Mesothelial cell of epicardium (in vitro differentiated cells): Measurements from ENCODE around the gene NCOA1. TPM values are rescaled to one million over a fixed set of nuclear protein-coding genes. Genes with fewer than 3 reads are reported as not detected.

Experiments used
- DNase-seq, 2 experiments: peaks; one replicate each; pipeline ENCODE4 v3.0.0; 2021; ENCODE audit warnings: low spot score in 2 of 2; ENCODE audit not compliant: unreplicated experiment in 2 of 2
- H3K27ac Mint-ChIP-seq: 2 replicates; pipeline ENCODE4 v1.8.0; 2021; ENCODE audit warnings: mixed read lengths
- H3K27me3 Mint-ChIP-seq: 2 replicates; pipeline ENCODE4 v1.8.0; 2021; ENCODE audit warnings: low read depth, mixed read lengths
- H3K36me3 Mint-ChIP-seq: 2 replicates; pipeline ENCODE4 v1.8.0; 2021; ENCODE audit warnings: mixed read lengths
- H3K4me1 Mint-ChIP-seq: 2 replicates; pipeline ENCODE4 v1.8.0; 2021; ENCODE audit warnings: mixed read lengths
- H3K4me3 Mint-ChIP-seq: 2 replicates; pipeline ENCODE4 v1.8.0; 2021; ENCODE audit warnings: mild to moderate bottlenecking, moderate library complexity, mixed read lengths
- H3K9me3 Mint-ChIP-seq: 2 replicates; pipeline ENCODE4 v1.8.0; 2021; ENCODE audit warnings: mixed read lengths
- total RNA-seq: library from RNA; stranded (reverse); gene quantifications from 3 replicates; pipeline ENCODE4 v1.2.1, GENCODE V29; 2021
- TF ChIP-seq, protein P1 (sequence below): fragments of 200-600 bp; sonication (generic); IDR thresholded peaks from one replicate; pipeline ENCODE4 v1.5.0; 2021; ENCODE audit warnings: antibody characterized with exemption; ENCODE audit not compliant: unreplicated experiment

NCOA1 gene
- total RNA-seq, 1 donor from 2014 or later = 35.1 TPM

GRCh38 chr2:24768601-24769000 lies 277.5 kb downstream of the NCOA1 start:
- Mint-ChIP-seq H3K9me3 (peaks cover 6% of the 10 kb centered on the region), H3K27me3 (no peaks in the 10 kb centered on the region), H3K36me3 (peaks cover 46% of the 10 kb centered on the region), H3K4me1 (peaks cover 8% of the 10 kb centered on the region), H3K4me3 (no peak overlapping the region), H3K27ac (no peak overlapping the region)
- TF ChIP-seq, protein P1, sequence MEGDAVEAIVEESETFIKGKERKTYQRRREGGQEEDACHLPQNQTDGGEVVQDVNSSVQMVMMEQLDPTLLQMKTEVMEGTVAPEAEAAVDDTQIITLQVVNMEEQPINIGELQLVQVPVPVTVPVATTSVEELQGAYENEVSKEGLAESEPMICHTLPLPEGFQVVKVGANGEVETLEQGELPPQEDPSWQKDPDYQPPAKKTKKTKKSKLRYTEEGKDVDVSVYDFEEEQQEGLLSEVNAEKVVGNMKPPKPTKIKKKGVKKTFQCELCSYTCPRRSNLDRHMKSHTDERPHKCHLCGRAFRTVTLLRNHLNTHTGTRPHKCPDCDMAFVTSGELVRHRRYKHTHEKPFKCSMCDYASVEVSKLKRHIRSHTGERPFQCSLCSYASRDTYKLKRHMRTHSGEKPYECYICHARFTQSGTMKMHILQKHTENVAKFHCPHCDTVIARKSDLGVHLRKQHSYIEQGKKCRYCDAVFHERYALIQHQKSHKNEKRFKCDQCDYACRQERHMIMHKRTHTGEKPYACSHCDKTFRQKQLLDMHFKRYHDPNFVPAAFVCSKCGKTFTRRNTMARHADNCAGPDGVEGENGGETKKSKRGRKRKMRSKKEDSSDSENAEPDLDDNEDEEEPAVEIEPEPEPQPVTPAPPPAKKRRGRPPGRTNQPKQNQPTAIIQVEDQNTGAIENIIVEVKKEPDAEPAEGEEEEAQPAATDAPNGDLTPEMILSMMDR = no peak
- no peak for DNase-seq

- DNase-seq = no peak
- H3K9me3 Mint-ChIP-seq = peaks cover 6% of the 10 kb centered on the region
- no peak overlapping the region for H3K4me3 Mint-ChIP-seq
- H3K36me3 Mint-ChIP-seq = peaks cover 29% of the 10 kb centered on the region
- H3K27me3 Mint-ChIP-seq = no peaks in the 10 kb centered on the region
- TF ChIP-seq, protein P1 = no peak
- peak overlapping the region; percentile 26 for H3K27ac Mint-ChIP-seq
- peaks cover 8% of the 10 kb centered on the region for H3K4me1 Mint-ChIP-seq
Measured at GRCh38 chr2:24771061-24771460, 280.0 kb downstream of the NCOA1 start.

DNA sequence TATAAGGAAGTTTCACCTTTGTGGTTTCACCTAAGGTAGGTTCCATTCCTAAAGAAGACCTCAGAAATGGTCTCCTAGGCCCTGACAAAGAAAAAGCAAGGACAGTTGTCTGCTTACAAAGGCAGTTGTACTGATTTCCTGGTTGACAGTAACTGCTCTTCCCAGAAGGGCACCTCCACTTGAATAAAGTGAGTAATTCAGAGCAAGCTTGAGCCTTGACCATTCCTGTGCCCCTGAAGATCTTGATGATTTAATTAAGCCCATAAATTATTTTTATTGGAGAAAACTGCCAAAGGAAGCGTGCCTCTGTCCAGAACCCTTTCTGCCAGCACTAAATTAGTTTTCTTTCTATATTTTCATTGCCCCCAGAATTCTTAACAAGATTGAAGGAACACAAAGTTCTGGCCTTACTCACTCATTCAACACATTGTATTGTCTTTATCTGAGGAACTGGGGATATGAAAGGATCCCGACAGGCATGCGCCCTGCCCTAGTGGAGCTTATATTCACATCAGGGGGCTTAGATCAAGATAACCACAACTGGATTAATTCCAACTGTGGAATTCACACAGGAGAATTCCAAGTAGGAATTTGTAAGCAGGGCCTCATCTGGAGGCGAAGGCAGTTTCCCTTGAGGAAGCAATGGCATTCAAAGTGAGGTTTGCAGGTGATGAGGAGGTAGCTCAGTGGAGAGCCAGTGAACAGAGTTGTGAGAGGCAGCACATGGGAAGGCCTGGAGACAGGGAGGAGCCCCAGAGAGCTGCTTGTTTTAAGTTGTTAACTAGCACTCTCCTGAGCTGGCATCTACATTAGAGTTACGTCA lies 280.9 kb downstream of the NCOA1 start:
- Mint-ChIP-seq H3K4me3 (no peak overlapping the region), H3K27ac (no peak overlapping the region), H3K27me3 (no peaks in the 10 kb centered on the region), H3K4me1 (peaks cover 8% of the 10 kb centered on the region), H3K9me3 (peaks cover 6% of the 10 kb centered on the region), H3K36me3 (peaks cover 22% of the 10 kb centered on the region)
- TF ChIP-seq, protein P1 = no peak
- no peak for DNase-seq

GRCh38 chr2:24774373-24774772 lies 283.3 kb downstream of the NCOA1 start:
- peaks cover 6% of the 10 kb centered on the region for H3K9me3 Mint-ChIP-seq
- no peak overlapping the region for H3K4me3 Mint-ChIP-seq
- peaks cover 16% of the 10 kb centered on the region for H3K36me3 Mint-ChIP-seq
- H3K27me3 Mint-ChIP-seq = no peaks in the 10 kb centered on the region
- H3K4me1 Mint-ChIP-seq = peaks cover 9% of the 10 kb centered on the region
- DNase-seq = no peak
- H3K27ac Mint-ChIP-seq = no peak overlapping the region
- TF ChIP-seq, protein P1 = no peak

- TF ChIP-seq, protein P1 = no peak
- Mint-ChIP-seq H3K27ac (no peak overlapping the region), H3K36me3 (no peaks in the 10 kb centered on the region), H3K4me1 (peaks cover 1% of the 10 kb centered on the region), H3K4me3 (no peak overlapping the region), H3K9me3 (peaks cover 19% of the 10 kb centered on the region), H3K27me3 (no peaks in the 10 kb centered on the region)
- DNase-seq = no peak
Measured at GRCh38 chr2:24779116-24779515, 288.1 kb downstream of the NCOA1 start.
